NCI-H1105 (cell line): ENCODE measurements around the gene POLR1C.
"Not testable (repeated sequence)": the region's sequence is repeated elsewhere in the genome, so short reads cannot be mapped to it uniquely, and the experiment has no call there.

ENCODE experiments used
- DNase-seq: peaks from one replicate; lab custom pipeline; 2025; lab: John Stamatoyannopoulos, UW

The POLR1C gene

DNA sequence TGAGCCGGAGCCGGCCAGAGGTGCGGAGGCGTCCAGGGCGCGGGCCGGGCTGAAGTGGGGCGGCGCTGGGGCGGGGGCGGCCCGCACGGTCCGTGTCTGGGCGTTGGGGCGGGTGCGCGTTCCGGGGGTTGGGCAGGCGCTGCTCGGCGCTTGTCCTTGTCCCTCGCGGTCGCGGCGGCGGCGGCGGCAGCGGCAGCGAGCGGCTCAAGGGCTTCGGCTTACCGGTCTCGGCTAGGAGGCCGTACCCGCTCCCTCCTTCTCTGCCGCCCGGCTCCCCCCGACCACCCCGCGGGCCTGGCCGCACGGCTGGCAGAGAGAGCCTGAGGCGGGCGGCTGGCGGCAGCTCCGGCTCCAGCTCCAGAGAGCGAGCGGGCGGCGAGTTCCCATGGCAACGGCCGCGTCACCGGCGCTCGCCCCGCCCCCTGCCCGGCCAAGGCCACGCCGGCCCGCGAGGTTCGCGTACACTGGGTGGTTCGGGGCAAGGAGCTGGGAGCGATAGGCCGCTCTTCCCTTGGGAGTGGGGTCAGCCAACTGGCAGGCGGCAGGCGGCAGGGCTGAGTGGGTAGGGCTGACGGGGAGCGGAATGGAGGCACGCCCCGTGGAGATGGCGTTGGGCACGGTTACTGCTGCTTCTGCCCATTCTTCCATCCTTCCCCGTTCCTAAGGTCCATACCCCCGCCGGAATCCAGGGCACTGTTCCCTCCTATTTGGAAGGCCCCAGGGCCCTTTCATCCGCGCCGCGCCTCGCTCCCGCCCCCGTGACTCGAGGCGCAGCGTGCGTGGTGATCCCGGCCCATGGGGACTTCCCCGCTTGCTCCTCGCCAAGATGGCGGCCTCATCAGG, 6.7 kb upstream of the POLR1C start, which contains the start of gene LRRC73:
Gene LRRC73, minus strand, starts transcription at position 363 of the 843 bp plus-strand sequence. CDS start 561 bp downstream, outside the sequence.
- peak; percentile 86 for DNase-seq

DNA sequence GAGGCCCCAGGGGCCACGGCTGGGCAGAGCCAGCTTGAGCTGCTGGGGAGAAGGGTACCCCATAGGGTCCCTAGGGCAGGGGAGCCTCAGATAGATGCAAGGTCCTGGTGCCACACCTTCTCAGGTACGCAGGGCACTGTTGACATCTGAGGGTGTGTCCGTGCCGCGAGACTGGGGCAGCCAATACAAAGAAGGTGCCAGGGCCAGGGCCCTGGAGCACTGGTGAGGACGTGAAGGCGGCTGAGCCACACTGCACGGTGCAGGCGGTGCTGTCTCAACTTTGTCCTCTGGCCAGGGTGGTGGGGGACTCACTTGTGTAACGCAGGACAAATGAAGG, 6.1 kb upstream of the POLR1C start:
- DNase-seq: peak; percentile 64

DNA sequence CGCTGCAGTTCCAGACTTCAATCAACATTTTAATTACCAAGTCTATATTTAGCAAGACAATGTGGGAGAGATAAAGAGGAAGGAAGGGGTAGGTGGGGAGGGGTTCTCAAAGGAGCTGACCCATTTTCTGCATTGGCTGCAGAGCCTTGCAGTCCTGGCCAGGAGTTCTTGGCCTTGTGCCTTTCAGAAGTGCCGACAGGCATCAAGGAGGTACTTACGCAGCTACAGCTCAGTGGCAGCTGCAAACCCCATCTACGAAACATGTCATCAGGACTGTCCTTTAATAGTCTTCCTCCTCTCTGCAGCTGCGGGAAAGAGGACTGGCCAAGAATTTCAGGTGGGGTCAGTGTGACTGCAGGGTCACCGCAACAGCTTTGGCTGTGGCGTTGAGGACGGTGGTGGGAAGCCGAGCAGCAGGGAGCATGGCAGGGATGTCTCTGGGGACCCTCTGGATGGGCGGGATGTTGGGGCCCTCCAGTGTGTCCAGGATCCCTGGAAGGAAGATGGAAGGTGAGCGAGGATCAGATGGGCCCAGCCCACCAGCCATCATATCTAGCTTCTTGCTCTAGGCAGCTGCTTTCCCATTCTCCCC, 5.0 kb upstream of the POLR1C start:
- no peak for DNase-seq

DNA sequence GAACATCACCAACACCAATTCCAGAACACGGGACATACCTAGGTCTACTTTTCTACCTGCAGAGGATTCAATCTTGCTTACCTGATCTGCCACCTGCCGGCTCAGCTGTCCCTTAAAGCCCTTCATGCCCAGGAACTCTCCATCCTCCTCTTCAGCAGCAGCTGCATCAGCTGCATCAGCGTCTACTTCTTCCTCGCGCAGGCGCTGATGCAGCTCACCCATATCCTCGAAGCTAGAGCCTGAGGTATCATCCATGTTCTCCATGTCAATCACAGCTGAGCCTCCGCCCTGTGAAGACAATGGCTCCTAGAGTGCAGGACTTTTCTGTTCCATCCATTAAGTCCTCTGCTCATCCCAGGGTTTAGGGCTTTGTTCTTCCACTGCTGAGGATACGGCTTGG, 1.1 kb upstream of the POLR1C start:
- DNase-seq: no peak

DNA sequence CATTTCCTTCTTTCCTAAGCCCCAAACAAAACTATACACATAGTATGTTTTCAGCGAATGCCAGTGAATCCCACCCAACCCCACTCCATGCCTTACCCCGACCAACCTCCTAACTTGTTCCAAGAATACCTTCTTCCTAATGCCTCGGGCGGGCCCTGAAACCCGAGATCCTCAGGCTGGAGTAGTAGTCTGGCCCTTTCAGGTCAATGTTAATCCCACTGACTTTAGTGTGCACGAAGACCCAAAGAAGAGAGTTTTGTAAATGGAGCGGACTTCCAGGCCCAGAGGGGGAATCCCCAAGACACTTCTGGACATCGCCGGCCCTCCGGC, 557 bp upstream of the POLR1C start:
- DNase-seq: no peak

DNA sequence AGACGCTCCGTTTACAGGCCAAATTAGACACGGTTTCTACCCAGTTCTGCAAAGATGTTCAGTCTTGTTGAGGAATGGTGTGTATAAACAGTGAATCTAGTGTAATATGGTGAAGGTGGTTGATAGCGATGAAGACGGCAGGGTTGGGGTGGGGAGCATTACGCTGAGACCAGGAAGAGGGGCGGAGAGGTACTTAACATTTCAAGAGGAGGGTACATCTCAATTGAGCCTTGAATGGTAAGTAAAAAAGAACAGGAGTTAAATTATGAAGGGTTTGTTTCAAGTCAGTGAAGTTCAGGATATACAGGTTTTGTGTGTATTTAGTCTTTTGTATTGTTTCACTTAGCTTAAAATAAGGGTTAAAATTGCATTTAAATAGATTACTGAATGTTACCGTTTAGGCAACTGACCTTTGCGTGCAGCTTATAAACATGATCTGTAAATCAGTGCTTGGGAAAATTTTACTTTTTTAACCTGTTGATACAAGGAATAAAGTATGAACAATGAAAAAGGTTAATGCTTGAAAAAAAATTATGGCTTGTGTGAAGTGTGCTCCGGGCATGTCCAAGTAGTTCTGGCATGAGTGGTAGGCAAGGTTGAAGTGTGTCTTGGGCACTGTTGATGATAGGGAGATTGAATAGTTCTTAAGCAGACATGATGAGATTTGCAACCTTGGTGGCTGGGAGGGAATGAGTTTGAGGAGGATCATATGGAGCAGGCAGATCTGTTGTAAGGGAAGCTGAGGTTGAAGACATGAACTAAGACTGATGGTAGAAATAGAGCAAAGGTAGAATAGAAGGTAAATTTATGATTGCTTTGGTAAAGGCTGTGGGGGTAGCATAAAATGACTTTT, 842 bp downstream of the POLR1C start:
- DNase-seq: no peak

DNA sequence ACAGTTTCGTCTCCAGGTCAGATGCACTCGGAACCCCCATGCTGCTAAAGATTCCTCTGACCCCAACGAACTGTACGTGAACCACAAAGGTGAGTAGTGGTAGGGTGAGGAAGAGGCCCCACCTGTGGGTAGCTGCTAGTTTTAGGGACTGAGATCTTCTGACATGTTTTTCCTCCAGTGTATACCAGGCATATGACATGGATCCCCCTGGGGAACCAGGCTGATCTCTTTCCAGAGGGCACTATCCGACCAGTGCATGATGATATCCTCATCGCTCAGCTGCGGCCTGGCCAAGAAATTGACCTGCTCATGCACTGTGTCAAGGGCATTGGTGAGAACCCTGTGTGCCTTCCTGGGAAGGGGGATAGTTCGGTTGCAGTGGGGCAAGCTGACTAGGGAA, 3.2 kb downstream of the POLR1C start:
- DNase-seq: no peak

DNA sequence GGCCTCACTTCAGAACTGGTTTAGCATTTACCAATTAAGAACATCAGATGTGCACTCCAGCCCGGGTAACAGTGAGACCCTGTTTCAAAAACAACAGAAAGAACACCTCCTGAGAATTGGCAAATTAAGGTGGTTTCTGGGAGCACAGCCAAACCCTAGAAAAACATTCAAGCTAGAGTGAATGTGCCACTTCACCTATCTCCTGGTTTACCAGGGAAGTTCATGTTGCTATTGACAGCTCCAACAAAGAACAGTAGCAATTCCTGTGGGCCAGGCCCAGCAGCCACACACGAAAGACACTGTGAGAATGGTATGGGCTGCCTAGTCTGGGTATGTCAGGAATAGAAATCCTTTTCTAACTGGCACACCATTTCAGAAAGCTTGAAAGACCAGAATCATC, 4.9 kb downstream of the POLR1C start:
- DNase-seq: peak; percentile 9

DNA sequence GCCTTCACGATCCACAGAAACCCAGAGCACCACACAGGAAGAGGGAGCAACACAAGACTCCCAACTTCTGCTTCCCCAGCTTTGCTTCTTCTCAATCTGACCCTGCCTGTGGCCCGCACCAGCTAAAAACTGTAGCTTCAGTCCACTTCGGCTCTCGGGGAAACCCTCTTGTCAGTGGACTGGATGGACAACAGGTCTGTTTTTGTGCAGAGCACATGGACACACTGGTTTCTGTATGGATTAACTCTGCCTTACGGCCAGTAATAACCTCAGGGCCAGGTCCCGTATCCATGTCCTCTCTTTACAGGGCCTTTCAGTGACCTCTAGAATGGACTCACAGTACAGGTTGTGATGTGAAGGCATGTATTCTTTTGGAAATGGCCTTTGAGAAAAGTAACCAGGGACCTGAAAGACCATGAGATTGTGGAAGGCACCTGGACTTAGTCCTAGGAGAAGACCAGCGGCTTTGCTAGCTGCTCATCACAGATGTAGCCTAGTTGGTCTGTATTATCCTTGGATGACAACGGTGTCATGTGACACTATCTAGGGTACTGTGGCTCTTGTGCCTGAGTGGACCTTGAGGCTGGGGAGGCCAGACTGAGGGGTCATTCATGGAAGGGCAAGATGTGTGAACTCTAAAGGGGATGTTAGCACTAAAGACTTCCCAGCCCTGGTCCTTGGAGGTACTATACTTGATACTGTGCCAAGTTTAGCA, 5.8 kb downstream of the POLR1C start:
- DNase-seq: no peak

DNA sequence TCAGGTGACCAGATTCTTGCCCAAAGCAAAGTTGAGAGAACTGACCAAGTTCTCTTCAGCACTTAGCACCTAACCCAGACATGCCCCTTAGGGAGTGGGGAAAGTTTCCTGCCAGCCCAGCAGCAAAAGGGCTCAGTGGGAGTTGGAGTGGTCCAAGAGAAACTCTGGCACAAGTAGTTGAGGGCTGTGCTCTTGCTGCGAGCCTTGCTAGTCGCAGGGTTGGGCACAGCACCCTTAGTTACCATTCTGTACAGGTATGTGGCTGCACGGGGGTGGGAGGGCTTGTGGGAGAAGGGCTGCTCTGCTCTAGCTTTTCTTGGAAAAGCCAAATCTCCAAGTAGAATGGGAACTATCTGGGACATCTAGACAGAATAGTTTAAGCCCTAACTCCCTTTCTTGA, 6.4 kb downstream of the POLR1C start:
- DNase-seq: no peak

DNA sequence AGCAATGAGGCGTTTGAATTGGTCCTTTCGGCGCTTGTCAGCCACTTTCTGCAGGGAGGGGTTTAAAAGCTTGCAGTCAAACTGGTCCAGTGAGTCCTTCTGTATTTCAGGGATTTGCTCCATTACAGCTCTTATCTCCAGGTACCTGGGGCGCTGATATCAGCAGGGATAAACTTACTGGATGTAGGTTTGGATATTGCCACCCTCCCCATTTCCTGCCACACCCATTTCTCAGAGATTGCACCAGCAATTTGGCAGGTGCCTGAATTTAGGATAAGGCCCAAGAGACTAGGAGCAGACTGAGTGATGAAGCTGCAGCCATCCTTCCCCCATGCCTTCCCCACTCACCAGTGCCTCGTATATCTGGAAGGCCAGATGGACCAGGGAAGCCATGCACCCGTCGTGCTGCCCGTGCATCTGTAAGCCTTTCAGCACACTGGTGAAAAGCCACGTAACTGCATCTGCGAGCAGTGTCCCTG, 7.6 kb downstream of the POLR1C start:
- no peak for DNase-seq

DNA sequence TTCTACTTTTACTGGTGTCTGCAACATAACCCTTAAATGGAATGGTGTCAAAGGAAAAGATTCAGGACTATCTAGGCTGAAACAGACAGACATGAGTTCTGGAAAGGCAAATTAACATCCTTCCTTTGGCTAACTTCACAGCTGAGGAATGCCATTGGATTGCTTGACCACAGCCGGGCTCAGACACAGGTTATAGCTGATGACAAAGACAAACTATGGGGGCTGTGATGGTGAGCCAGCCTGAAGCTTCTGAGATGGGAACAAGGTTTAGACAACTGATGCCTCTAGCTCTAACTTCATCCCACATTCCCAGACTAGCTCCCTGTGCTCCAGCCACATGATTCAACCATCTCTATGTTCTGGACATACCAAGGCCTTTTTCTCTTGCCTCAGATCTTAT, 15.3 kb downstream of the POLR1C start:
- no peak for DNase-seq

DNA sequence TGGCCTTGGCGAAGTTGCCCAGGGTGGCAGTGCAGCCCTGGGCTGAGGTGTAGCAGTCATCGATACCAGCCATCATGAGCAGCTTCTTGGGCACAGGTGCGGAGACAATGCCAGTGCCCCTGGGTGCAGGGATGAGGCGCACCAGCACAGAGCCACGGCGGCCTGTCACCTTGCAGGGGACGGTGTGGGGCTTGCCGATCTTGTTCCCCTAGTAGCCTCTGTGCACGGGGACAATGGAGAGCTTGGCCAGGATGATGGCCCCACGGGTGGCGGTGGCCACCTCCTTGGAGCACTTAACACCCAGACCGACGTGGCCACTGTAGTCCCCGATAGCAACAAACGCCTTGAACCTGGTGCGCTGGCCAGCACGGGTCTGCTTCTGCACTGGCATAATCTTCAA, 22.1 kb downstream of the POLR1C start:
- not testable (repeated sequence) for DNase-seq

DNA sequence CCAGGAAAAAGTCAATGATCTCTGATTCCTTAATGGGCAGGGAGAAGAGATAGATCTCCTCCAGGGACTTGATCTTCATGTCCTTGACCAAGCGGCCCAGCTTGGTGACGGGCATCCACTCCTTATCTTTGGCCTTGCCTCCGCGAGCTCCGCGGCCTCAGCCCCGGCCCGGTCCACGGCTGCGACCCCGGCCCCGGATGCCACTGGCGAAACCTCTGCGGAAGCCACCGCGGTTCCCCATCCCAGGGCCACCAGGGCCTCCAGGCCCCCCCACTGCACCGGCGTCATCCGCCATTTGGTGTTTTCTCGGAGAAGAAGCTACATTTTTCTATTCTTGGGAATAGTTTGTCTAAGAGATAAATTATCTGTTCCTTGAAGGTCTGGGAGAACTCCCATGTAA, 22.5 kb downstream of the POLR1C start:
- DNase-seq: not testable (repeated sequence)

DNA sequence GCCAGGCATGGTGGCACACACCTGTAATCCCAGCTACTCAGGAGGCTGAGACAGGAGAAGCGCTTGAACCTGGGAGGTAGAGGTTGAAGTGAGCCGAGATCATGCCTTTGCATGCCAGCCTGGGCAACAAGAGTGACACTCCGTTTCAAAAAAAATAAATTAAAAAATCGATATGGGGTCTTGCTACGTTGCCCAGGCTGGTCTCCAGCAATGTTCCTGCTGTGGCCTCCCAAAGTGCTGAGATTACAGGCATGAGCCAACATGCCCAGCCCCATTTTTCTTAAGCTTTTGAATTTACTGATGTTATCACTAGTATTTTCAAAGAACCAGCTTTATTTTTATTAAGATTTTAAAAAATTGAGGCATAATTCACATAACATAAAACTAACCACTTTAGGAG, 23.6 kb downstream of the POLR1C start:
- DNase-seq: no peak

DNA sequence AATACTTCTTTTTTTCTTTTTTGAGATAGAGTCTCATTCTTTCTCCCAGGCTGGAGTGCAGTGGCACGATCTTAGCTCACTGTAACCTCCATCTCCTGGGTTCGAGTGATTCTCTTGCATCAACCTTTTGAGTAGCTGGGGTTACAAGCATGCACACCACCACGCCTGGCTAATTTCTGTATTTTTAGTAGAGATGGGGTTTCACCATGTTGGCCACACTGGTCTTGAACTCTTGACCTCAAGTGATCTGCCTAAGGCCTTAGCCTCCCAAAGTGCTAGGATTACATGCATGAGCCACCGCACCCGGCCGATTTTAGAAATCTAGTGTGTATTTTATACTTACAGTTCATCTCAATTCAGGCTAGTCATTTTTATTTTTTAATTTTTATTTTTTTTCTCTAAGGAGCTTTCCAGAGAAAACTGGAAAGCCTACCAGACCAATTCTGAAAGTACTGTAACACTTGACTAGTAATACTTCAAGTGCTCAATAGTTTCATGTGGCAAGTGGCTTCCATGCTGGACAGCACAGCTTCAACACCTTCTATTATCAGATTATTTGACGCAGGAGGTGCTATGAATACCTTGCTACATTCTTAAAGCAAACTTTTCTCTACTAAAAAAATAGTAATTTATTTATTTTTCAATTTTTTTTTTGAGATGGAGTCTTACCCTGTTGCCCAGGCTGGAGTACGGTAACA, 25.0 kb downstream of the POLR1C start:
- no peak for DNase-seq

DNA sequence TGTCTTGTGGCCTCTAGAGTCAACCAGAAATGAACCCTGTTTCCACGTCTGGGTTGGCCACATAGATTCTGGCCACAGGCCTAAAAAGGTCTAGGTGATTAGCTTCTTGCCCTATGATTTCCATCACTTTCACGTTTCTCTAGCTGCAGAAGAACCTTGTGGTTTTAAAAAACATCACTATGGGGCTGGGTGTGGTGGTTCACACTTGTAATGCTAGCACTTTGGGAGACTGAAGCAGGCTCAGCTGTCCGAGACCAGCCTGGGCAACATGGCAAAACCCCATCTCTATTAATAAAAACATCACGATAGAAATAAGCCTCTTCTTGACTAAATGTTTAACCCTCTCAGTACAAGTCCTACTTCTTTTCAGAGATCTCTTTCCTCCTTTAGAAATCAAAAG, 27.6 kb downstream of the POLR1C start:
- DNase-seq: no peak

DNA sequence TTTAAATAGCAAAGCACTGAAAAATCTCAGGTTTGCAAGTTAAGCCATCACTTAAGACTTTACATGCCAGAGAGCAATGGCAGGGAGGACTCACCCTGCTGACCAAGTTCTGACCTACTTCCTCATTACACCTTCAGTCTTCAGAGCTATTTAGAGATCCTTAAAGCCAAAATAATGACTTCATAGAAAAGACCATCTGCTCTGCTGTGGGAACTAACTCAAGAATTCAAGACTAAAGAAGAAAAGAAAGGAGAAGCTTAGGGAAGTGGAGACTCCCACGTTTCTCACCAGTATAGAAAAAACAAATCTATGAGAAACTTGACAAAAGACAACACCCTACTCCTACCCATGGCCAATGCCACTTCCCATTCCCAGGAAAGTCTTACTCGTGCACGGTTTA, 30.3 kb downstream of the POLR1C start:
- DNase-seq: no peak

DNA sequence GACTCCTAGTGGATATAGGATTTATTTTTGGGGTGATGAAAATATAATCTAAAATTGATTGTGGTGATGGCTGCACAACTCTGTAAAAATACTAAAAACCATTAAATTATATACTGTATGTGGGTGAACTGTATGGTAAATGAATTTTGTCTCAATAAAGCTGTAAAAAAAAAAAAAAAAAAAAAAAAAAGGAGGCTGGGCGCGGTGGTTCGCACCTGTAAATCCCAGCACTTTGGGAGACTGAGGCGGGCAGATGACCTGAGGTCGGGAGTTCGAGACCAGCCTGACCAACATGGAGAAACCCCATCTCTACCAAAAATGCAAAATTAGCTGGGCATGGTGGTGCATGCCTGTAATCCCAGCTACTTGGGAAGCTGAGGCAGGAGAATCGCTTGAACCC, 40.7 kb downstream of the POLR1C start:
- DNase-seq: not testable (repeated sequence)

DNA sequence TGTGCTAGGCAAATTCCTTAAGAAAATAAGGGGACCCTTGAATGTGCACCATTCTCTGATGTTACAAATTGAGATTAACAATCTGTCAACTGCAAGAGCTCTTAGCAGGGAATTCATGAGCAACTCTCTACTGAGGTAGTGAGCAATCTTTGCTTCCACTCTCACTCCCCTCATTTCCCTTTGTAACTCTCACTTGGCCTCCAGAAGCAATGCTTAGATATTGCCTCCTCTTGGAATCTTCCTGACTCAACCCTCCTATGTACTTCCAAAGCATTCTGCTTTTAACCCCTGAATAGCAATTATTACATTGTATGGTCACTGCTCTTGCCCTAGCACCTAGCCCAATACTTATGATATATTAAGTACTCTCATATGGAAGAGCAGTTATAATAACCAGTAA, 42.4 kb downstream of the POLR1C start:
- DNase-seq: no peak

DNA sequence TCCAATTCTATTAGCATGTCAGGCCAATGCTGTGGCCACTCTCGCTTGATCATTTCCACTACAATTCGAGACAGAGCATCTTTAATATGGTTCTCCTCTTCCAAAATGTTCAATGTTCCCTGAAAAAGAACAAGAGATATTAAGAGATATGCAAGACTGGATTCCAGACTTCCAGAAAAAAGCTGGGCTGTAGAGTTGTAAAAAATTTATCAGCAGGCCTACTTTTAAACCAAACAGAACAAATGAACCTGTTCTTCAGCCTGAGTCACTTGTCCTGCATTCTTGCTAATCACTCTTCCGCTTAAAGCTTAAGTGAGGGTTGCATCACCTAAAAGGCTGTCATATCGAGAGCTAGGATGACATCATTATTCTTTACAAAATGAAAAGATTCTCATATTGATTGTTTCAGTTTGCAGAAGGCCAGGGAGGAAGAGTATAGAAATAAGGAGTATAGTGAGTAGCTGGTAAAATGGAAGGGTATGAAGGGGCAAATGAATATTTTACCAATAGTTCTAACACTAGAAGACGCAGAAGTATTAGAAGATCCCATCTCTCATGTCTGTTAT, 54.1 kb downstream of the POLR1C start:
- DNase-seq: no peak
